Coronary artery (tissue), 2 donors: ENCODE data around the gene CDH12.

Experiments used
- DNase-seq: peaks from one replicate; pipeline ENCODE4 v3.0.0-alpha.2; 2017; ENCODE audit warnings: low spot score
- H3K27ac ChIP-seq, 2 donors: fragments of 200-600 bp; sonication (generic); one replicate each; pipeline ENCODE4 v1.5.1; 2016 to 2019
- H3K4me3 ChIP-seq: fragments of 200-600 bp; sonication (generic); 2 replicates; pipeline ENCODE4 v1.5.1; 2016; ENCODE audit warnings: mild to moderate bottlenecking, moderate library complexity
- TF ChIP-seq, protein P1 (sequence below): fragments of 200-600 bp; sonication (generic); IDR thresholded peaks from one replicate; pipeline ENCODE4 v1.5.1; 2019; ENCODE audit warnings: antibody characterized with exemption

Gene CDH12

GRCh38 chr5:22643356-22643755 is 209.8 kb downstream of the CDH12 start:
- TF ChIP-seq, protein P1, sequence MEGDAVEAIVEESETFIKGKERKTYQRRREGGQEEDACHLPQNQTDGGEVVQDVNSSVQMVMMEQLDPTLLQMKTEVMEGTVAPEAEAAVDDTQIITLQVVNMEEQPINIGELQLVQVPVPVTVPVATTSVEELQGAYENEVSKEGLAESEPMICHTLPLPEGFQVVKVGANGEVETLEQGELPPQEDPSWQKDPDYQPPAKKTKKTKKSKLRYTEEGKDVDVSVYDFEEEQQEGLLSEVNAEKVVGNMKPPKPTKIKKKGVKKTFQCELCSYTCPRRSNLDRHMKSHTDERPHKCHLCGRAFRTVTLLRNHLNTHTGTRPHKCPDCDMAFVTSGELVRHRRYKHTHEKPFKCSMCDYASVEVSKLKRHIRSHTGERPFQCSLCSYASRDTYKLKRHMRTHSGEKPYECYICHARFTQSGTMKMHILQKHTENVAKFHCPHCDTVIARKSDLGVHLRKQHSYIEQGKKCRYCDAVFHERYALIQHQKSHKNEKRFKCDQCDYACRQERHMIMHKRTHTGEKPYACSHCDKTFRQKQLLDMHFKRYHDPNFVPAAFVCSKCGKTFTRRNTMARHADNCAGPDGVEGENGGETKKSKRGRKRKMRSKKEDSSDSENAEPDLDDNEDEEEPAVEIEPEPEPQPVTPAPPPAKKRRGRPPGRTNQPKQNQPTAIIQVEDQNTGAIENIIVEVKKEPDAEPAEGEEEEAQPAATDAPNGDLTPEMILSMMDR = no peak
- DNase-seq = no peak
- Histone ChIP-seq H3K27ac (no peak overlapping the region), H3K4me3 (no peak overlapping the region)

- TF ChIP-seq, protein P1 = no peak
- H3K27ac ChIP-seq = no peak overlapping the region
- no peak for DNase-seq
- H3K4me3 ChIP-seq = no peak overlapping the region
These were observed 221.5 kb downstream of the CDH12 start for GRCh38 chr5:22631683-22632082.

GRCh38 chr5:22627029-22627428 is 226.1 kb downstream of the CDH12 start:
- no peak overlapping the region for H3K4me3 ChIP-seq
- no peak for DNase-seq
- TF ChIP-seq, protein P1 = no peak
- H3K27ac ChIP-seq = no peak overlapping the region

DNA sequence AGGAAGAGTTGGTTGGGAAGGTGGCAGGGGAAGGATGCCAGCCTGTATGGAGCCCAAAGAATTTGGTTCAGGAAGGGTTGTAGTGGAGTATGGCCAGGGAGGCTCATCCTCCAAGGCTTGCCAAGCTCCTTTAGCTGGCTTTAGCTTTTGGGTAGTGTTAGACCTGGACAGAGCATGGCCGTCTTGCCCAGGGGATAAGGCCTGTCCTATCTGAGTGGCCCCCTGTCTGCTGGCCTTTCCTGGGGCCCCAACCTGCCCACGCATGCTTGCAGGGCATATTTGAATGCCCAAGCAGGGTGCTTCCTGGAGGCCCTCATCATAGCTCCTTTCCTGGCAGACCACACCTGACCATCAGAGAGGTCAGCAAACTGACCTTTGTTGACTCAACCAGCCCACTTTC is 227.7 kb downstream of the CDH12 start:
- TF ChIP-seq, protein P1 = no peak
- Histone ChIP-seq H3K27ac (no peak overlapping the region), H3K4me3 (no peak overlapping the region)
- DNase-seq = no peak

- H3K4me3 ChIP-seq = no peak overlapping the region
- no peak for DNase-seq
- TF ChIP-seq, protein P1 = no peak
- no peak overlapping the region for H3K27ac ChIP-seq
These were observed 232.1 kb downstream of the CDH12 start for GRCh38 chr5:22621084-22621483.

DNA sequence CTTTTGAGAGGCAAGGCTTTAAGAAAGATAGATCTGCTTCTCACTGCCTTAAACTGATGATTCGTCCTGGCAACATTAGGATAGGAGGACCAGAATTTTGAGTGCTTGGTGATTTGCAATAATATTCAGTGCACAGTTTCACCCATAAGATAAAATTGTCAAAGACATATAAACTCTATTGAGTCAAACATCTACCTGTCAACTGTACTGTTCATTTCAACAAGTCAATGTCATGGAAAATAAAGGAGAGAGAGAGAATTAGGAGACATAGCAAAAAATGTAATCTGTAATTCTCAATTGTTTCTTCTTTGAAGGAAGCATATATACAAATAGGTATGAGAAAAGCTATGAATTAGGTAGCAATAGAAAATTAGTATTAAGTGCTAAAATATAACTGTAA is 237.2 kb downstream of the CDH12 start:
- no peak for DNase-seq
- H3K4me3 ChIP-seq = no peak overlapping the region
- TF ChIP-seq, protein P1 = no peak
- H3K27ac ChIP-seq = no peak overlapping the region

- no peak for DNase-seq
- Histone ChIP-seq H3K4me3 (no peak overlapping the region), H3K27ac (no peak overlapping the region)
- TF ChIP-seq, protein P1 = no peak
These were observed 238.6 kb downstream of the CDH12 start for GRCh38 chr5:22614486-22615094.
